Measurements from ENCODE around the gene HOXC11.

Gene HOXC11

DNA sequence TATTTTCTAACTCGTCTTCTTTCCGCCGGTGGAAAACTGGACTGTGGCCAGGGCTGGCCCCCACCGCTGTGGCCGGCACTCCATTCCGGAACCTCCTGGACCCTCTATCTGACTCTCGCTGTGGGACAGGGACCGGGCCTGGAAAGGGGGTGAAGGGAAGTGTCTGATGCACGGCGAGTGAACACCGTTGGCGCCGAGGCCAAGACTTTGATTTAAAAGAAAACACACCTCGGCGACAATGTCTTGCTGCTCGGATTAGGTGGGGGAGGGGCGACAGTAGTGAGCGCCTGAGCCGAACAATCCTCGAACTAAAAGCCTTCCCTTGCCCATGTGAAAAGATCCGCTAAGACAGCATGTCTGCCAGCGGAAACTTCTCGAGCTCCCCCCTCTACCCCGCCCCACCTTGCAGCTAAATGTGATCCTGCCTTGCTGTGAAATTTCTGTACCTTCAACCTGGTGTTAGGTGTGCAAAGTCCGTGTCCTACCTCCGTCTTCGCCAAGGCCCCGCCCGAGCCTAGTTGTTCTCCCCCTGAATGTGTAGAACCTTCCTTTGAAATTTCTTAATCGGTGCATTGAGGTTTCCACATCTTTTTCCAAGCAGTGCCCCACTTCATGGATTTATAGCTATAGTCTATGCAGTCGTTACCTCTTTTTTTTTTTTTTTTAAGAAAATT is 2.7 kb downstream of the HOXC11 start:
- no peak for DNase-seq

DNA sequence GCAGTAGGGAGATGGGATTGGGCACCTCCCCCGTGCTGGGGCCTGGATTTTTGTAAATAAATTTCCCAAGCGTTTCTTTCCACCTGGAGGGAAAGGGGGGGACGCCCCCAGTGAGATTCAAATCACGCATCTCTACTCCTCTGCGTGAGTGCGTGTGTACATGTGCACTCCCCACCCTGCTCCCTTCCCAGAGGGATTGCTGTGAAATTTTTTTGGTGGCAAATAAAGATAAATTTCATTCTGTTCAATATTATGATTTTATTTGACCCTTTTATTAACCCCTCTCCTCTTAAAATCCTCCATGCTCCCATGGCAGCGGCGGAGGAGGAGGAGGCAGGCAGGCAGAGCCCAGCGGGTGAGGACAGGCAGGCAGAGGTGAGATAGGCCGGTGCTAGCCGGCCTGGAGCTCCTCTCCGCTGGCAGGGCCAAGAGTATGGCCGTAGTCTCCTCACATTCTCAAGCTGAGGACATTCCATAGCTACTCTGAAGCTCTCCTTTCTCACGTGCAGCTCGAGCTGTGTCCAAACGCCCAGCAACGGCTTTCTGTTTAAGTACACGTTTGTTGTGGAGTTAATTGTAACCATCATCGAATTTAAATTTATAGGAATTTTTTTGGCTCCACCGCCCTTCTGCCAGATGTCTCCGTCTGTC is 3.4 kb downstream of the HOXC11 start:
- no peak for DNase-seq

- DNase-seq, result no peak
Observed at GRCh38 chr12:53976823-53977595, 4.1 kb downstream of the HOXC11 start.

DNA sequence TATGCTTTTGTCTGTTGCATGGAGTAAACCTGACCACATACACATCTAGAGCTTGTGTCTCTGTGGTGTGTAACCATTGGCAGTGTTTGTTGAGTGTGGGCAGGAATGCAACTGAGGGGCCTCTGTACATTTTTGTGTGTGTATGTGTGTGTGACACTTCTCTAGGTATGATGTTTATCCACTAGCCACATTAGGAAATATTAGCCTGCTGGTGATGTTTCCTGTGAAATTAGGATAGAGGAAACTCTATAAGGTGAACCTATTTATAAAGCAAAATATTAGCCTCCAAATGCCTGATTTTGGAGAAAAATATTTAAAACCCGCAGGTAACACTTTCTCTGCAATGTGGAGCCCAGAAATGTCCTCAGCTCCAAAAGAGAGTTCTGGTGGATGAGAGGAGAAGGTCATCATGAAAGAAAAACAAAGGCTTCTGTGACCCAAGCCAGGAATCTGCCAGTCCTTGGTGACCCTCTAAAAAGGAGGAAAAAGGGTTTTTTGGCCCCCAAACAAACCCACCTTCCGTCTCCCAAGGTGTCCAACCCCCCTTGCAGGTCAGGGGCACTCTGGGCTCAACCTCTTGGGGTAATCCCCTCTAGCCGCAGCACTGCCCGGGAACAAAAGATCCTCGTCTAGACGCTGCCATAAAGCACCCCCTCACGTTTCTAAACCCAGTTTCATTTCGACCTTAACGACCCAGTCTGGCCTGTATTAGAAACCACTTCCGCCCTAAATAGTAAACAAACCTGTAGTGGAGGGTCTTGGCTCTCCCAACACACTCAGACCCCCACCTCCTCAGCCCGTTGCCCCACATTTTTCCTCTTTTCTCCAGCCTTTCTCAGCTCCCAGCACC is 4.9 kb downstream of the HOXC11 start:
- no peak for DNase-seq

- DNase-seq, result no peak
Observed at GRCh38 chr12:53978477-53979356, 5.8 kb downstream of the HOXC11 start.

GRCh38 chr12:53980104-53980801 is 7.3 kb downstream of the HOXC11 start:
- no peak for DNase-seq

DNA sequence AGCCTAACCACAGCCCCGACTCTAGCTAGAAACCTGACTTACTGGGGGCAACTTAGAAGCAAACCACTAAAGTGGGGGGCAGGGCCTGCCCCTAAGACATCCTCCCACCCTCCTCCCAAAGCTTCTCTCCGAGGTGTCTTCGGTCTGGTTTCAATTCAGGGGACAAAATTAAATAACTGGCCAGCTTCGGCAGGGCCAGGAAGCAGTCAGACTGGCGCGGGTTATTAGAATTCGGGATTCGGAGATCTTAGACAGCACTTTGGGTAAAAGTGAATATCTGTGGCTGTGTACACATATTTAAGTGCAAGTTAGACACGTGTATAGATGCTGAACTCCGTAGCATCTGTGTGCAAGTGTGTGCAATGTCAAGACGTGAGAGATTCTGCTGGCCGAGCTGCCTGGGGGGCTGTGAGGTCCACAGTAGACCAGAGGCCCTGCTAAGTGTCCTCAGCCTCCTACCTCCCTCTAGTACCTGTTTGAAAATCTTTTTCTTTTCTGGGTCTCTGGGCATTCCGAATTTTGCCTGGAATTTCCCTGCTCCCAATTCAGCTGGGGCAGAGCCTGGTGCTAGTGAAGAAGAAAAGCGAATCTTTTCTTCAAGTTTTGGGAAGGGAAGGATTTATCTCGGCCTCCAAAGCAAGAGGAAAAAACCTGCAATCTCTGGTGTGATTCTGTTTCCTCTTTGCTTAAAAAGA is 8.0 kb downstream of the HOXC11 start:
- no peak for DNase-seq

- DNase-seq, result no peak
Observed at GRCh38 chr12:53981634-53982565, 9.0 kb downstream of the HOXC11 start.

DNA sequence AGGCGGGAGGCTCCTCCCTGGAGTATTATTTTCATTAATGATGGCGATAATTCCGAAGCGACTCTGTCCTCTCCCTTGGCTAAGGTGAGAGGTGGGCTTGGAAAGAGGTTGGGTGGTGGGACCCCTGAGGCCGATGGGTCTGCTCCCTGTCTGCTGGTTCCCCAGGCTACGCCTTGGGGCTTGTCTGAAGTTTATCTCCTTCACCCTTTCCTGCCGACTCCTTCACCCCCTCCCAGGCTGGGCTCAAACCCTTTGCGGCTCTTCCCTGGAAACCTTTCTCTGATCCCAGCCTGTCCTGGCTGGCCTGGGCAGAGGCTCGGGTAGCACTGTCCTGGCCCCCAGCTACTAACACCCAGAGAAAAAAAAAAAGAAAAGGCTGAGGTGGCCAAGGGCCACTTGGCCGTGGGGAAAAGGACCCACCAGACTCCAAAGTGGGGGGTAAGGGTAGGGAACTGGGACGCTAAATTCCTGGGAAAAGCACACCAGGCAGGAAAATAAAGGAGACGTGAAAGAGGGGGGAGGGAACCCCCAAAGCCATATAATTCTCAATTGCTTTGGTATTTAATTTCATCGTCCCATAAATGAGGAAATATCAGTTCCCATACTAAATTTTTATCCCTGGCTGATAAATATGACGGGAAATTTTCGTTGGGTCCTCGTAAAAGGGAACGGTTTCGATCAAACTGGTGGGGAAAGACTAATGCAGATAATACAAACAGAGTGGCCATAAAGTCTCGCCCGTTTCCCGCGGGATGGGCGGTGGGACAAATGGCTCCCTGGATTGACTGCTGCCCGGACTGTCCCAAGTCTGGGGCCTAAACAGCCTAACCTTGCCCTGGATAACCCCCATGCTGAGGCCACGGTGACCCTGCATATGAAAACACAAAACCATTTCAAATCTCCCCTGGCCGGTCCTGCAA is 10.0 kb downstream of the HOXC11 start:
- DNase-seq, result no peak

DNA sequence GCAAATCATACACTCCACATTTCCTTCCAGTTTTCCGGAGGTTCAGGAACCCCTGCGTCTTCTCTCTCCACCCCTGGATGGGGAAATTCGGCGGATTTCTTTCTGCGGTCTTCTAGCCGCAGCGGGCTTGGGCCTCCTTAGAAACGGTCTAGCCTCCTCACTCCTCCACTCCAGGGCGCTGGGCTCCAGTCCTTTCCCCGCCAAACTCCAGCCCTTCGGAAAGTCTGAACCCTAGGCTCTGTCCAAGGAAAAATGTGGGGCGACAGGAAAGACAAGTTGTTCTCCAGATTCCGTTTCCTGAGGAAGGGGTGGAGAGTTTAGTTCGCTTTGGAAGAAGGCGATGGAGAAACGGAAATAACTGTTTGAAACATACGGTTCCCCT is 10.6 kb downstream of the HOXC11 start:
- no peak for DNase-seq

- DNase-seq, result no peak
Observed at GRCh38 chr12:53983950-53984572, 11.1 kb downstream of the HOXC11 start.

GRCh38 chr12:53984901-53985691 is 12.2 kb downstream of the HOXC11 start, which contains the start of gene HOXC10:
TSS of gene HOXC10 (plus strand) at chr12:53985146. CDS start at chr12:53985260, 114 bp downstream.
- peak; percentile 83 for DNase-seq

DNA sequence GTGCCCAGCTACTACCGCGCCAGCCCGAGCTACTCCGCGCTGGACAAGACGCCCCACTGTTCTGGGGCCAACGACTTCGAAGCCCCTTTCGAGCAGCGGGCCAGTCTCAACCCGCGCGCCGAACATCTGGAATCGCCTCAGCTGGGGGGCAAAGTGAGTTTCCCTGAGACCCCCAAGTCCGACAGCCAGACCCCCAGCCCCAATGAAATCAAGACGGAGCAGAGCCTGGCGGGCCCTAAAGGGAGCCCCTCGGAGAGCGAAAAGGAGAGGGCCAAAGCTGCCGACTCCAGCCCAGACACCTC is 12.7 kb downstream of the HOXC11 start:
- no peak for DNase-seq

- DNase-seq, result no peak
Observed at GRCh38 chr12:53985994-53986685, 13.2 kb downstream of the HOXC11 start.

DNA sequence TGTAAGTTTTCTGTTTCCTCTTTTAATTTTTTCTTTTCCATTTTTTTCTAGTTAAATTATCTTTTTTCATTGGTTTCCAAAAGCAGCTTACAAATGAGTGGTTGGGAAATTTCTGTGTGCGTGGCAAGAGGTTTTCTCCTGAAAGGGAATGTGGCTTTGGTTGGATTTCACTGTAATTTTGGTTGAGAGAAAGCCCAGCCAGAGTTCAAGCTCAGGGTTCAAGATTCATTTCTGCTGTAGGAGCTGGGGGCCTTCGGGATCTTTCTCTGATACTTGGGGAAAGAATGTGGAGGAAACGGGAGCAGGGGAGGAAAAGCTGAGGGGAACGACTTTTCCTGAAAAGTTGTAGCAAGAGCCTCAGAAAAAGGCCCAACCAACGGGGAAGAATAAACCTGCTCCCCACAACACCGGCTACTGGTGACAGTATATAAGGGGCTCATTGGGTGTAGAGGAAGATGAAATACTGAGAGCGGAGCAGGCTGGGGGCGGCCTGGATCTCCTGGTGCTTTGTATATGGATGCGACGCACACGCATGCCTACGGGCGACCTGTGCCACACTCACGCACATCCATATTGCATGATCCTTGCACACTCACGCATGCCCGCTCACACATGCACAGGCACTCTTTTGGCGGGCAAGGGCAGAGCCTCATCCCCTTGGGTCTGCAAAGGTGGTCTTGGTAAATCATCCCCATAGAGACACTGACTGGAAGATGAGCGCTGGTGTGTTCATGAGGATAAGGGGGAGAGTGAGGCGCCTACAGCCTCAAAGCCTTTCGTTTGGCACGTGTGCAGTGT is 14.0 kb downstream of the HOXC11 start:
- DNase-seq, result no peak

DNA sequence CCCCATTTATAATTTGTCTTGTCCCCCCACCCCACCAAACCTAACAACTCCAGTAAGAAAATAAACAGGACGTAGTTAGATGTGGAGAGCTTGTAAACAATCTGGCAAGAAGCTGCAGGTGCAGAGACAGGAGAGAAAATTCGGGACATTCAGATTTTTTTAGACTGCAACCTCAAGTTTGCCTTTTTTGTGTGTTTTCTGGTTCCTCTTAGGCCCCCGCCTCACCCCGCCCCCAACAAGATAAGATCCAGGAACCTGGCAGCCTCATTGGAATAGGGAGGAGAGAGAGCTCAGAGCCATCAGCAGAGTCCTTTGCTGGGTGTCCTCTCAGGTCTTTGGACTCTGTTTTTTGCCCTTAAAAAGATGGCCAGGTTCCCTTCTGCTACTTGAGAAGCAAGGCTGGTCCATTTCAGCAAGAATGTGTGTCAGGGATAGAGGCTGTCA is 14.9 kb downstream of the HOXC11 start:
- DNase-seq, result no peak

All from RPMI8226 (cell line).